MM.1S (cell line): Measurements from ENCODE around the gene ABCA3.

Experiments
- CTCF ChIP-seq: fragments of 300-600 bp; sonication (generic); IDR thresholded peaks from 2 replicates; pipeline ENCODE4 v1.5.1; 2016; ENCODE audit warnings: antibody characterized with exemption, low read length, mixed read lengths
- EZH2 ChIP-seq: fragments of 300-600 bp; sonication (generic); optimal IDR thresholded peaks from 2 replicates; pipeline ENCODE3; 2017; ENCODE audit warnings: low read depth, mild to moderate bottlenecking, antibody characterized with exemption, low read length, mixed read lengths
- EZH2phosphoT487 ChIP-seq: fragments of 300-600 bp; sonication (generic); IDR thresholded peaks from 2 replicates; pipeline ENCODE4 v1.6.1; 2018; ENCODE audit warnings: antibody characterized with exemption, low read length

DNA sequence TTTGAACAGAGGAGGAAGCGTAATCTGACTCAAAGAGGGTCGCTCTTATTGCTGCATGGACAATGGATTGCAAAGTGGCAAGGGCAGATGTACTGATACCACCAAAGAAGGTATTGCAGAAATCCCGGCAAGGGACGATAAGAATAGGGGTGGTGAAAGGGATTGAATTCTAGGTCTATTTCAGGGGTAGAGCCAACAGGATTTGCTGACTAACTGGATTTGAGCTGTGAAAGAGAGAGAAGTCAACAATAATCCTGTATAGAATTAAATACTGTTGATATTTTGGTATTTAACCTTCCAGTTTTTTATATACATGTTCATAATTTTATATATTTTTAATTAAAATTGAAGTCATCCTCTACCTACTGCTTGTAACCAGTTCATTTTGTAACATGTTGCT lies 19.4 kb upstream of the ABCA3 start:
- no peak for TF ChIP-seq EZH2
- no peak for TF ChIP-seq CTCF
- TF ChIP-seq EZH2phosphoT487: no peak
